A673 (cell line): Measurements from ENCODE around the gene ADAMTS3. TPM values are rescaled to one million over a fixed set of nuclear protein-coding genes. Genes with fewer than 3 reads are reported as not detected.

Experiments
- BruUV-seq: library from RNA; stranded (reverse); fragments of 400-500 nt; replicated peaks from 2 replicates; lab custom pipeline; 2021; lab: Mats Ljungman, UMichigan
- CTCF ChIA-PET: fragments of 300-600 bp; sonication (Branson Sonifier 250); formaldehyde crosslinking; loops from one replicate; lab custom pipeline; 2022; ENCODE audit warnings: antibody characterized with exemption; lab: Charles Lee
- POLR2A ChIA-PET: fragments of 300-600 bp; sonication (Branson Sonifier 250); formaldehyde crosslinking; loops from one replicate; lab custom pipeline; 2022; ENCODE audit warnings: antibody characterized with exemption; ENCODE audit not compliant: low non-redundant PET; lab: Charles Lee
- DNase-seq: peaks from one replicate; pipeline ENCODE4 v3.0.0-alpha.2; 2015; ENCODE audit warnings: low spot score
- H3K27ac ChIP-seq: fragments of 200-600 bp; sonication (generic); 2 replicates; pipeline ENCODE4 v1.5.1; 2016; ENCODE audit warnings: mixed run types, low read depth, mild to moderate bottlenecking, mixed read lengths, antibody characterized with exemption, low read length; ENCODE audit not compliant: poor library complexity, severe bottlenecking
- H3K27me3 ChIP-seq: fragments of 200-600 bp; sonication (generic); replicated peaks from 2 replicates; pipeline ENCODE4 v1.6.1; 2017; ENCODE audit warnings: mixed run types, low read depth, mild to moderate bottlenecking, mixed read lengths, antibody characterized with exemption, low read length; ENCODE audit not compliant: insufficient read depth, poor library complexity
- H3K36me3 ChIP-seq: fragments of 200-600 bp; sonication (generic); 2 replicates; pipeline ENCODE4 v1.6.1; 2016; ENCODE audit warnings: mixed run types, mild to moderate bottlenecking, mixed read lengths, antibody characterized with exemption, low read length; ENCODE audit not compliant: insufficient read depth, poor library complexity, severe bottlenecking
- H3K4me1 ChIP-seq: fragments of 200-600 bp; sonication (generic); 2 replicates; pipeline ENCODE4 v1.6.1; 2017; ENCODE audit warnings: mixed run types, mild to moderate bottlenecking, mixed read lengths, antibody characterized with exemption, low read length; ENCODE audit not compliant: insufficient read depth, poor library complexity, severe bottlenecking
- H3K4me3 ChIP-seq: fragments of 200-600 bp; sonication (generic); 2 replicates; pipeline ENCODE4 v1.5.1; 2016; ENCODE audit warnings: low read depth, mixed run types, mild to moderate bottlenecking, mixed read lengths, low read length; ENCODE audit not compliant: poor library complexity, severe bottlenecking
- H3K9me3 ChIP-seq: fragments of 200-600 bp; sonication (generic); 2 replicates; pipeline ENCODE4 v1.6.1; 2016; ENCODE audit warnings: mixed run types, low read depth, mild to moderate bottlenecking, mixed read lengths, antibody characterized with exemption, low read length; ENCODE audit not compliant: poor library complexity, severe bottlenecking
- EZH2 ChIP-seq: fragments of 200-600 bp; sonication (generic); IDR thresholded peaks from 2 replicates; pipeline ENCODE4 v1.6.1; 2017; ENCODE audit warnings: borderline replicate concordance, low read depth, mild to moderate bottlenecking, mixed read lengths, antibody characterized with exemption, low read length; ENCODE audit not compliant: poor library complexity, severe bottlenecking
- intact Hi-C: fragments of 100-400 bp; cut with micrococcal nuclease; formaldehyde crosslinking; loops from one replicate; pipeline ENCODE4 v1.10.0; 2022; ENCODE audit not compliant: unreplicated experiment
- total RNA-seq: library from RNA; stranded (reverse); gene quantifications from 2 replicates; pipeline ENCODE4 v1.2.3, GENCODE V29; 2021
- TF ChIP-seq, protein P1 (sequence below): fragments of 300-800, 200-600 bp; sonication (generic); conservative IDR thresholded peaks from 2 replicates; pipeline ENCODE4 v1.5.1; 2017; ENCODE audit warnings: low read depth, mild to moderate bottlenecking, antibody characterized with exemption, low read length, moderate library complexity, mixed read lengths

ADAMTS3 gene
- total RNA-seq, 1 experiment from 2014 or later = 0.17 TPM

DNA sequence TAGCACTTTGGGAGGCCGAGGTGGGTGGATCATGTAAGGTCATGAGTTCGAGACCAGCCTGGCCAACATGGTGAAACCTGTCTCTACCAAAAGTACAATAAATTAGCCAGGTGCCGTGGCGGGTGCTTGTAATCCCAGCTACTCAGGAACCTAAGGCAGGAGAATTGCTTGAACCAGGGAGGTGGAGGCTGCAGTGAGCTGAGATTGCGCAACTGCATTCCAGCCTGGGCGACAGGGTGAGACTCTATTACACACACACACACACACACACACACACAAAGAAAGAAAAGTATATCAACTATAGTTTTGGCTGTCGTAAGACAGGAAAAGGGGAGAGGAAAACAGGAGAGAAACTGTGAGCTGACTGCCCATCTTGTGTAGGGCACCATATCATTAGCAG, 171.7 kb downstream of the ADAMTS3 start:
- BruUV-seq = no TSS peak
- Histone ChIP-seq H3K27me3 (no peaks in the 10 kb centered on the region), H3K4me3 (no peak overlapping the region), H3K9me3 (no peaks in the 10 kb centered on the region), H3K4me1 (no peaks in the 10 kb centered on the region), H3K36me3 (no peaks in the 10 kb centered on the region), H3K27ac (no peak overlapping the region)
- CTCF ChIA-PET = interaction anchor here (0.7 kb wide), 1 partner anchor 46 kb away, joined by 5 read pairs; no protein-coding TSS in a partner anchor
- POLR2A ChIA-PET = no interaction called here
- intact Hi-C loops = no loop called here
- no peak for DNase-seq
- TF ChIP-seq, protein P1, sequence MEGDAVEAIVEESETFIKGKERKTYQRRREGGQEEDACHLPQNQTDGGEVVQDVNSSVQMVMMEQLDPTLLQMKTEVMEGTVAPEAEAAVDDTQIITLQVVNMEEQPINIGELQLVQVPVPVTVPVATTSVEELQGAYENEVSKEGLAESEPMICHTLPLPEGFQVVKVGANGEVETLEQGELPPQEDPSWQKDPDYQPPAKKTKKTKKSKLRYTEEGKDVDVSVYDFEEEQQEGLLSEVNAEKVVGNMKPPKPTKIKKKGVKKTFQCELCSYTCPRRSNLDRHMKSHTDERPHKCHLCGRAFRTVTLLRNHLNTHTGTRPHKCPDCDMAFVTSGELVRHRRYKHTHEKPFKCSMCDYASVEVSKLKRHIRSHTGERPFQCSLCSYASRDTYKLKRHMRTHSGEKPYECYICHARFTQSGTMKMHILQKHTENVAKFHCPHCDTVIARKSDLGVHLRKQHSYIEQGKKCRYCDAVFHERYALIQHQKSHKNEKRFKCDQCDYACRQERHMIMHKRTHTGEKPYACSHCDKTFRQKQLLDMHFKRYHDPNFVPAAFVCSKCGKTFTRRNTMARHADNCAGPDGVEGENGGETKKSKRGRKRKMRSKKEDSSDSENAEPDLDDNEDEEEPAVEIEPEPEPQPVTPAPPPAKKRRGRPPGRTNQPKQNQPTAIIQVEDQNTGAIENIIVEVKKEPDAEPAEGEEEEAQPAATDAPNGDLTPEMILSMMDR = no peak
- TF ChIP-seq EZH2 = no peak

GRCh38 chr4:72394012-72394663, 174.9 kb downstream of the ADAMTS3 start:
- Histone ChIP-seq H3K4me1 (no peaks in the 10 kb centered on the region), H3K27ac (no peak overlapping the region), H3K36me3 (no peaks in the 10 kb centered on the region), H3K27me3 (no peaks in the 10 kb centered on the region), H3K9me3 (no peaks in the 10 kb centered on the region), H3K4me3 (no peak overlapping the region)
- TF ChIP-seq, protein P1 = no peak
- no peak for TF ChIP-seq EZH2
- no TSS peak for BruUV-seq
- POLR2A ChIA-PET = interaction anchor here (0.5 kb wide), 1 partner anchor 864 kb away, joined by 6 read pairs; the partner anchor contains the start of gene ANKRD17
- CTCF ChIA-PET = no interaction called here
- intact Hi-C loops = no loop called here
- peak; percentile 48 for DNase-seq

- ChIA-PET POLR2A (no interaction called here), CTCF (no interaction called here)
- Histone ChIP-seq H3K27me3 (no peaks in the 10 kb centered on the region), H3K36me3 (no peaks in the 10 kb centered on the region), H3K27ac (no peak overlapping the region), H3K4me3 (no peak overlapping the region), H3K4me1 (no peaks in the 10 kb centered on the region), H3K9me3 (no peaks in the 10 kb centered on the region)
- intact Hi-C loops = no loop called here
- TF ChIP-seq EZH2 = no peak
- TF ChIP-seq, protein P1 = no peak
- no TSS peak for BruUV-seq
- DNase-seq = no peak
Observed at GRCh38 chr4:72391281-72391680, 177.7 kb downstream of the ADAMTS3 start.
